WTC11 (cell line): ENCODE data around the gene TENT4B. TPM values are rescaled to one million over a fixed set of nuclear protein-coding genes. Genes with fewer than 3 reads are reported as not detected.

Source experiments
- ATAC-seq: fragments of 200-7000 bp; cut with Tn5 transposase; 2 replicates; pipeline ENCODE4 v1.10.0; 2021; ENCODE audit warnings: mild to moderate bottlenecking, moderate library complexity
- CTCF ChIA-PET: fragments of 300-600 bp; sonication (Branson Sonifier 250); formaldehyde crosslinking; loops from one replicate; lab custom pipeline; 2021; ENCODE audit warnings: antibody characterized with exemption; lab: Charles Lee
- POLR2A ChIA-PET: fragments of 350-600 bp; sonication (Branson Sonifier 250); formaldehyde crosslinking; loops from one replicate; lab custom pipeline; 2021; ENCODE audit warnings: antibody characterized with exemption; lab: Charles Lee
- DNase-seq: peaks from one replicate; pipeline ENCODE4 v3.0.0; 2021; ENCODE audit warnings: low spot score
- H3K27ac Mint-ChIP-seq: 2 replicates; pipeline ENCODE4 v1.8.0; 2021; ENCODE audit warnings: mixed read lengths
- H3K27me3 Mint-ChIP-seq: 2 replicates; pipeline ENCODE4 v1.8.0; 2021; ENCODE audit warnings: low read depth, mild to moderate bottlenecking, moderate library complexity, mixed read lengths
- H3K36me3 Mint-ChIP-seq: 2 replicates; pipeline ENCODE4 v1.8.0; 2021; ENCODE audit warnings: mixed read lengths
- H3K4me1 Mint-ChIP-seq: 2 replicates; pipeline ENCODE4 v1.8.0; 2022; ENCODE audit warnings: mixed read lengths
- H3K4me3 Mint-ChIP-seq: 2 replicates; pipeline ENCODE4 v1.8.0; 2021; ENCODE audit warnings: mild to moderate bottlenecking, moderate library complexity, mixed read lengths
- H3K9me3 Mint-ChIP-seq: 2 replicates; pipeline ENCODE4 v1.8.0; 2021; ENCODE audit warnings: mixed read lengths
- ATF2 ChIP-seq: sonication (generic); formaldehyde crosslinking; IDR thresholded peaks from 2 replicates; pipeline ENCODE4 v1.8.1; 2022; ENCODE audit warnings: low read depth, missing genetic modification reagents, borderline replicate concordance
- CTCF ChIP-seq: fragments of 200-600 bp; IDR thresholded peaks from 2 replicates; pipeline ENCODE4 v1.8.0; 2022; ENCODE audit warnings: antibody characterized with exemption
- ESRRA ChIP-seq: sonication (generic); formaldehyde crosslinking; IDR thresholded peaks from 2 replicates; pipeline ENCODE4 v1.8.1; 2022; ENCODE audit warnings: mild to moderate bottlenecking, missing genetic modification reagents, borderline replicate concordance
- GRHL2 ChIP-seq: fragments of 250-450 bp; sonication (Bioruptor Pico); IDR thresholded peaks from 2 replicates; pipeline ENCODE4 v1.8.0; 2022; ENCODE audit warnings: mild to moderate bottlenecking, moderate library complexity; ENCODE audit not compliant: insufficient replicate concordance, severe bottlenecking
- JUN ChIP-seq: sonication (generic); formaldehyde crosslinking; IDR thresholded peaks from 2 replicates; pipeline ENCODE4 v1.8.0; 2023; ENCODE audit warnings: mild to moderate bottlenecking, missing genetic modification reagents
- MAX ChIP-seq: sonication (generic); formaldehyde crosslinking; IDR thresholded peaks from 2 replicates; pipeline ENCODE4 v1.8.0; 2022; ENCODE audit warnings: mild to moderate bottlenecking, missing genetic modification reagents
- MYBL2 ChIP-seq: sonication (generic); formaldehyde crosslinking; IDR thresholded peaks from 2 replicates; pipeline ENCODE4 v1.8.1; 2023; ENCODE audit warnings: mild to moderate bottlenecking, moderate library complexity, missing genetic modification reagents
- NR3C1 ChIP-seq: sonication (generic); formaldehyde crosslinking; conservative IDR thresholded peaks from 2 replicates; pipeline ENCODE4 v1.8.1; 2023; ENCODE audit warnings: low read depth, mild to moderate bottlenecking, missing genetic modification reagents
- STAT6 ChIP-seq: sonication (generic); formaldehyde crosslinking; conservative IDR thresholded peaks from 2 replicates; pipeline ENCODE4 v1.8.1; 2023; ENCODE audit warnings: mild to moderate bottlenecking, low read depth, missing genetic modification reagents, moderate library complexity
- TEAD1 ChIP-seq: sonication (generic); formaldehyde crosslinking; IDR thresholded peaks from 2 replicates; pipeline ENCODE4 v1.8.0; 2022; ENCODE audit warnings: mild to moderate bottlenecking, missing genetic modification reagents
- USF2 ChIP-seq: sonication (generic); formaldehyde crosslinking; IDR thresholded peaks from 2 replicates; pipeline ENCODE4 v1.8.1; 2023; ENCODE audit warnings: mild to moderate bottlenecking, missing genetic modification reagents, moderate library complexity
- ZBTB43 ChIP-seq: sonication (generic); formaldehyde crosslinking; IDR thresholded peaks from 2 replicates; pipeline ENCODE4 v1.8.1; 2023; ENCODE audit warnings: mild to moderate bottlenecking, missing genetic modification reagents
- ZNF121 ChIP-seq: sonication (generic); formaldehyde crosslinking; IDR thresholded peaks from 2 replicates; pipeline ENCODE4 v1.8.0; 2023; ENCODE audit warnings: missing genetic modification reagents
- ZNF219 ChIP-seq: sonication (generic); formaldehyde crosslinking; IDR thresholded peaks from 2 replicates; pipeline ENCODE4 v1.8.0; 2023; ENCODE audit warnings: missing genetic modification reagents, mild to moderate bottlenecking, borderline replicate concordance
- ZNF232 ChIP-seq: sonication (generic); formaldehyde crosslinking; IDR thresholded peaks from 2 replicates; pipeline ENCODE4 v1.8.0; 2022; ENCODE audit warnings: mild to moderate bottlenecking, missing genetic modification reagents
- total RNA-seq: library from RNA; stranded (reverse); gene quantifications from 3 replicates; pipeline ENCODE4 v1.2.3, GENCODE V29; 2021

The TENT4B gene
- total RNA-seq, 1 experiment from 2014 or later: 14.3 TPM

GRCh38 chr16:50278251-50278650 is 125.1 kb downstream of the TENT4B start:
- H3K4me1 Mint-ChIP-seq: peaks cover 14% of the 10 kb centered on the region
- ChIA-PET CTCF (interaction anchor here (2.6 kb wide), 1 partner anchor 253 kb away, joined by 8 read pairs; the partner anchor contains the start of gene CNEP1R1), POLR2A (no interaction called here)
- DNase-seq (no peak), ATAC-seq (no peak)
- no peak overlapping the region for H3K27ac Mint-ChIP-seq
- no peak overlapping the region for H3K4me3 Mint-ChIP-seq
- no peaks in the 10 kb centered on the region for H3K27me3 Mint-ChIP-seq
- TF ChIP-seq TEAD1 (CRISPR knock-in tag) (no peak), STAT6 (CRISPR knock-in tag) (no peak), ATF2 (CRISPR knock-in tag) (no peak), ESRRA (CRISPR knock-in tag) (no peak), ZNF121 (CRISPR knock-in tag) (no peak), JUN (CRISPR knock-in tag) (no peak)
- peaks cover 5% of the 10 kb centered on the region for H3K9me3 Mint-ChIP-seq
- H3K36me3 Mint-ChIP-seq: no peaks in the 10 kb centered on the region

- H3K4me1 Mint-ChIP-seq: peaks cover 14% of the 10 kb centered on the region
- TF ChIP-seq ESRRA (CRISPR knock-in tag): no peak
- TF ChIP-seq ZNF219: no peak
- no peak for TF ChIP-seq USF2 (CRISPR knock-in tag)
- TF ChIP-seq MYBL2 (CRISPR knock-in tag): no peak
- no peak for TF ChIP-seq GRHL2
- no peak for TF ChIP-seq MAX (CRISPR knock-in tag)
- TF ChIP-seq CTCF: no peak
- TF ChIP-seq JUN (CRISPR knock-in tag): no peak
- TF ChIP-seq ZBTB43 (CRISPR knock-in tag): no peak
- no peak for TF ChIP-seq NR3C1 (CRISPR knock-in tag)
- no peak for TF ChIP-seq ZNF232 (CRISPR knock-in tag)
- H3K36me3 Mint-ChIP-seq: no peaks in the 10 kb centered on the region
- peak overlapping the region; percentile 4; the same call in 1 of the 2 replicates for H3K27ac Mint-ChIP-seq
- ChIA-PET CTCF (interaction anchor here (0.9 to 2.6 kb wide), 5 partner anchors 16 to 386 kb away, joined by 3 to 8 read pairs (median 5); partner anchors contain the start of gene CNEP1R1), POLR2A (interaction anchor here (0.6 kb wide), 1 partner anchor 86 kb away, joined by 5 read pairs; no protein-coding TSS in a partner anchor)
- H3K4me3 Mint-ChIP-seq: no peak overlapping the region
- ATAC-seq (peak; percentile 31; the same call in 1 of the 2 replicates), DNase-seq (no peak)
- peaks cover 5% of the 10 kb centered on the region for H3K9me3 Mint-ChIP-seq
- no peaks in the 10 kb centered on the region for H3K27me3 Mint-ChIP-seq
Observed at GRCh38 chr16:50279504-50279865, 126.4 kb downstream of the TENT4B start.
